ENCODE data around the gene BBS5. TPM values are rescaled to one million over a fixed set of nuclear protein-coding genes. Genes with fewer than 3 reads are reported as not detected.

The BBS5 gene
- total RNA-seq, 2 donors from 2014 or later = 7.7 to 14.7 TPM

GRCh38 chr2:169495310-169495928, 16.1 kb downstream of the BBS5 start:
- no peak overlapping the region for H3K27ac ChIP-seq
- H3K4me3 ChIP-seq = no peak overlapping the region
- DNase-seq (ENCODE audit: low spot score) = no peak
- H3K9me3 ChIP-seq = no peaks in the 10 kb centered on the region
- H3K27me3 ChIP-seq (replicated peaks; ENCODE audit: insufficient read depth) = no peaks in the 10 kb centered on the region
- TF ChIP-seq POLR2AphosphoS5 (IDR thresholded peaks at IDR 0.05) (no peak), POLR2A (IDR thresholded peaks at IDR 0.05) (no peak), CTCF (IDR thresholded peaks at IDR 0.05) (no peak)
- intact Hi-C loops (cut with DNase I) = no loop called here
- WGBS = 92% methylated on average over 5 of the region's 5 CpGs
- no peaks in the 10 kb centered on the region for H3K36me3 ChIP-seq
- H3K4me1 ChIP-seq (replicated peaks) = no peaks in the 10 kb centered on the region

GRCh38 chr2:169504651-169505050, 25.4 kb downstream of the BBS5 start:
- no peak overlapping the region for H3K27ac ChIP-seq
- no peak for DNase-seq (ENCODE audit: low spot score)
- H3K9me3 ChIP-seq = no peaks in the 10 kb centered on the region
- TF ChIP-seq POLR2AphosphoS5 (IDR thresholded peaks at IDR 0.05) (no peak), POLR2A (IDR thresholded peaks at IDR 0.05) (no peak), CTCF (IDR thresholded peaks at IDR 0.05) (no peak)
- H3K4me1 ChIP-seq (replicated peaks) = no peaks in the 10 kb centered on the region
- H3K36me3 ChIP-seq = no peaks in the 10 kb centered on the region
- WGBS = 98% methylated on average over 19 of the region's 19 CpGs
- no peak overlapping the region for H3K4me3 ChIP-seq
- intact Hi-C loops (cut with DNase I) = no loop called here
- H3K27me3 ChIP-seq (replicated peaks; ENCODE audit: insufficient read depth) = no peaks in the 10 kb centered on the region

- Histone ChIP-seq H3K27ac (peak overlapping the region in 1 of 2 donors; percentile 38), H3K4me1 (replicated peaks) (no peaks in the 10 kb centered on the region), H3K36me3 (no peaks in the 10 kb centered on the region), H3K4me3 (no peak overlapping the region), H3K27me3 (replicated peaks; ENCODE audit: insufficient read depth) (no peaks in the 10 kb centered on the region), H3K9me3 (no peaks in the 10 kb centered on the region)
- TF ChIP-seq CTCF (IDR thresholded peaks at IDR 0.05) (no peak), POLR2AphosphoS5 (IDR thresholded peaks at IDR 0.05) (peak; percentile 67)
- intact Hi-C loops (cut with DNase I) = no loop called here
- no peak for DNase-seq (ENCODE audit: low spot score)
These were observed 28.4 kb downstream of the BBS5 start for GRCh38 chr2:169507698-169508097.

GRCh38 chr2:169509298-169509885, 30.1 kb downstream of the BBS5 start, which contains the start of gene KLHL41:
Gene KLHL41 (plus strand): TSS chr2:169509702. CDS start chr2:169509779, 77 bp downstream.
- H3K27me3 ChIP-seq (replicated peaks; ENCODE audit: insufficient read depth) = no peaks in the 10 kb centered on the region
- intact Hi-C loops (cut with DNase I) = no loop called here

More at GRCh38 chr2:169509298-169509885, 30.1 kb downstream of the BBS5 start, which contains the start of gene KLHL41:
- Histone ChIP-seq H3K4me3 (no peak within 1 kb of the TSS), H3K4me1 (replicated peaks) (no peaks in the 10 kb centered on the region), H3K27ac (no peak within 1 kb of the TSS), H3K36me3 (no peaks in the 10 kb centered on the region), H3K9me3 (no peaks in the 10 kb centered on the region)
- no peak for DNase-seq (ENCODE audit: low spot score)
- 68% methylated on average over 4 of the region's 4 CpGs for WGBS
- TF ChIP-seq CTCF (IDR thresholded peaks at IDR 0.05) (no peak), POLR2AphosphoS5 (IDR thresholded peaks at IDR 0.05) (no peak), POLR2A (IDR thresholded peaks at IDR 0.05) (no peak)

Data from prostate gland (tissue), 2 donors.